H1 (cell line): ENCODE data around the gene SOX6. TPM values are rescaled to one million over a fixed set of nuclear protein-coding genes. Genes with fewer than 3 reads are reported as not detected.

Source experiments
- CTCF ChIA-PET: fragments of 300-600 bp; sonication (Branson Sonifier 250); formaldehyde crosslinking; loops from one replicate; lab custom pipeline; 2021; ENCODE audit not compliant: partially characterized antibody; lab: Charles Lee
- POLR2A ChIA-PET: fragments of 300-600 bp; sonication (Branson Sonifier 250); formaldehyde crosslinking; loops from one replicate; lab custom pipeline; 2021; ENCODE audit warnings: inconsistent platforms; ENCODE audit not compliant: partially characterized antibody; lab: Charles Lee
- DNase-seq, 2 experiments: peaks; one replicate each; pipeline versions ENCODE4 v3.0.0 to v3.0.0-alpha.2; 2010 to 2022; ENCODE audit warnings: low spot score in 2 of 2, low read depth in 1 of 2, mixed read lengths in 1 of 2
- FAIRE-seq: peaks from 2 replicates; lab custom pipeline; 2011; peaks lifted over from hg19 to GRCh38; lab: Jason Lieb, UNC
- H2AFZ ChIP-seq: 2 replicates; pipeline ENCODE4 v1.8.1; 2012; ENCODE audit warnings: low read length, inconsistent platforms
- H2AK5ac ChIP-seq: 2 replicates; pipeline ENCODE4 v1.6.1; 2013; ENCODE audit warnings: low read depth, low read length
- H2BK120ac ChIP-seq: replicated peaks from 2 replicates; pipeline ENCODE3; 2013; ENCODE audit warnings: low read depth, low read length, inconsistent platforms
- H2BK12ac ChIP-seq: 2 replicates; pipeline ENCODE4 v1.6.1; 2013; ENCODE audit warnings: low read depth, low read length
- H2BK15ac ChIP-seq: 2 replicates; pipeline ENCODE4 v1.6.1; 2013; ENCODE audit warnings: low read length
- H2BK20ac ChIP-seq: 2 replicates; pipeline ENCODE4 v1.6.1; 2013; ENCODE audit warnings: low read length
- H2BK5ac ChIP-seq: 2 replicates; pipeline ENCODE4 v1.6.1; 2013; ENCODE audit warnings: low read depth, low read length
- H3K14ac ChIP-seq: 2 replicates; pipeline ENCODE4 v1.6.1; 2013; ENCODE audit warnings: inconsistent platforms; ENCODE audit not compliant: insufficient read length
- H3K18ac ChIP-seq: 2 replicates; pipeline ENCODE4 v1.6.1; 2013; ENCODE audit warnings: low read length; ENCODE audit errors: extremely low read depth
- H3K23ac ChIP-seq: 2 replicates; pipeline ENCODE4 v1.6.1; 2013; ENCODE audit warnings: inconsistent platforms; ENCODE audit not compliant: insufficient read length
- H3K23me2 ChIP-seq: 2 replicates; pipeline ENCODE4 v1.6.1; 2013; ENCODE audit warnings: low read depth, low read length
- H3K27ac ChIP-seq: 2 replicates; pipeline ENCODE4 v1.6.1; 2011; ENCODE audit warnings: low read depth, low read length, inconsistent platforms
- H3K27me3 ChIP-seq, 4 experiments: replicated peaks in 1 of 4; 1 replicate in 1 of 4; 2 replicates in 3 of 4; pipeline versions ENCODE4 v1.6.1 to v1.8.1; 2011 to 2013; ENCODE audit warnings: low read length in 3 of 4, mild to moderate bottlenecking in 3 of 4, inconsistent platforms in 2 of 4, mixed read lengths in 2 of 4, moderate library complexity in 1 of 4; ENCODE audit not compliant: control insufficient read depth in 3 of 4, insufficient read depth in 3 of 4; ENCODE audit errors: extremely low read depth in 1 of 4
- H3K36me3 ChIP-seq, 4 experiments: 2 replicates each; pipeline versions ENCODE4 v1.6.1 to v1.8.1; 2011 to 2013; ENCODE audit warnings: mild to moderate bottlenecking in 4 of 4, low read length in 3 of 4, moderate library complexity in 2 of 4, control low read depth in 1 of 4, inconsistent platforms in 1 of 4; ENCODE audit not compliant: insufficient read depth in 4 of 4, control insufficient read depth in 2 of 4
- H3K4ac ChIP-seq: replicated peaks from 2 replicates; pipeline ENCODE3; 2013; ENCODE audit warnings: low read length, low read depth, mixed read lengths, inconsistent platforms; ENCODE audit not compliant: insufficient read length
- H3K4me1 ChIP-seq, 4 experiments: replicated peaks in 1 of 4; 1 replicate in 1 of 4; 2 replicates in 3 of 4; pipeline versions ENCODE4 v1.6.1 to v1.8.1; 2011 to 2013; ENCODE audit warnings: low read length in 3 of 4, inconsistent platforms in 2 of 4, mixed read lengths in 1 of 4; ENCODE audit not compliant: insufficient read depth in 4 of 4, control insufficient read depth in 3 of 4
- H3K4me2 ChIP-seq, 2 experiments: 2 replicates each; pipeline versions ENCODE4 v1.6.1 to v1.8.1; 2011 to 2013; ENCODE audit warnings: low read depth in 2 of 2, low read length in 2 of 2, control low read depth in 1 of 2, inconsistent platforms in 1 of 2, mild to moderate bottlenecking in 1 of 2; ENCODE audit not compliant: insufficient read depth in 1 of 2
- H3K4me3 ChIP-seq, 4 experiments: fragments of 200-600, 300-600 bp in 1 of 4; sonication (generic), shearing (Covaris generic), sonication (Bioruptor Twin) in 1 of 4; 2 replicates each; pipeline versions ENCODE4 v1.5.1 to v1.8.1; 2011 to 2016; ENCODE audit warnings: low read length in 4 of 4, low read depth in 3 of 4, control low read depth in 2 of 4, inconsistent platforms in 2 of 4, mild to moderate bottlenecking in 2 of 4, mixed read lengths in 1 of 4, moderate library complexity in 1 of 4; ENCODE audit not compliant: insufficient read depth in 2 of 4; ENCODE audit errors: extremely low read depth in 1 of 4
- H3K56ac ChIP-seq: replicated peaks from 2 replicates; pipeline ENCODE3; 2013; ENCODE audit warnings: low read depth, mild to moderate bottlenecking, mixed read lengths, low read length, inconsistent platforms; ENCODE audit not compliant: insufficient read length
- H3K79me1 ChIP-seq: 2 replicates; pipeline ENCODE4 v1.6.1; 2013; ENCODE audit warnings: low read depth, low read length, control low read depth
- H3K79me2 ChIP-seq, 2 experiments: 2 replicates each; pipeline versions ENCODE4 v1.6.1 to v1.8.1; 2012 to 2013; ENCODE audit warnings: low read length in 2 of 2, mild to moderate bottlenecking in 2 of 2, inconsistent platforms in 1 of 2; ENCODE audit not compliant: insufficient read depth in 2 of 2, control insufficient read depth in 1 of 2
- H3K9ac ChIP-seq, 4 experiments: replicated peaks in 1 of 4; 1 replicate in 1 of 4; 2 replicates in 3 of 4; pipeline versions ENCODE4 v1.6.1 to v1.8.1; 2011 to 2013; ENCODE audit warnings: low read depth in 3 of 4, low read length in 3 of 4, control low read depth in 2 of 4, mild to moderate bottlenecking in 2 of 4, moderate library complexity in 2 of 4, inconsistent platforms in 1 of 4; ENCODE audit errors: extremely low read depth in 1 of 4
- H3K9me3 ChIP-seq, 2 experiments: 2 replicates each; pipeline versions ENCODE4 v1.6.1 to v1.8.1; 2012 to 2013; ENCODE audit warnings: mild to moderate bottlenecking in 2 of 2, moderate library complexity in 2 of 2, control low read depth in 1 of 2, inconsistent platforms in 1 of 2, low read depth in 1 of 2, low read length in 1 of 2, mixed read lengths in 1 of 2; ENCODE audit not compliant: insufficient read depth in 2 of 2
- H4K20me1 ChIP-seq, 2 experiments: replicated peaks in 1 of 2; 2 replicates each; pipeline versions ENCODE3 to v1.8.1; 2011 to 2013; ENCODE audit warnings: inconsistent platforms in 2 of 2, low read length in 2 of 2, mild to moderate bottlenecking in 1 of 2; ENCODE audit not compliant: insufficient read depth in 2 of 2, control insufficient read depth in 1 of 2
- H4K5ac ChIP-seq: 2 replicates; pipeline ENCODE4 v1.6.1; 2013; ENCODE audit warnings: low read length, low read depth, mixed read lengths, inconsistent platforms; ENCODE audit not compliant: insufficient read length
- H4K8ac ChIP-seq: 2 replicates; pipeline ENCODE4 v1.8.0; 2013; ENCODE audit warnings: mild to moderate bottlenecking, moderate library complexity, low read length, inconsistent platforms; ENCODE audit not compliant: insufficient read depth; ENCODE audit errors: extremely low read depth
- H4K91ac ChIP-seq: replicated peaks from 2 replicates; pipeline ENCODE3; 2013; ENCODE audit warnings: low read length, mixed read lengths, inconsistent platforms; ENCODE audit not compliant: insufficient read length
- CBX8 ChIP-seq: fragments of 300-800, 300-1000 bp; sonication (generic); IDR thresholded peaks from 2 replicates; pipeline ENCODE4 v1.7.1; 2016; ENCODE audit warnings: low read depth, low read length, borderline replicate concordance
- GABPA ChIP-seq: IDR thresholded peaks from 2 replicates; pipeline ENCODE4 v1.6.1; 2011; ENCODE audit warnings: mild to moderate bottlenecking, low read length, moderate library complexity, borderline replicate concordance; ENCODE audit not compliant: insufficient read depth
- GTF2F1 ChIP-seq: IDR thresholded peaks from 2 replicates; pipeline ENCODE4 v1.6.1; 2012; ENCODE audit warnings: low read depth, low read length, improper control_type of control experiment, borderline replicate concordance
- KDM4A ChIP-seq: IDR thresholded peaks from one replicate; pipeline ENCODE4 v1.7.1; 2012; ENCODE audit warnings: low read depth, mild to moderate bottlenecking, moderate library complexity, low read length, inconsistent platforms; ENCODE audit not compliant: severe bottlenecking
- KDM5A ChIP-seq: fragments of 200-600 bp; IDR thresholded peaks from 2 replicates; pipeline ENCODE4 v1.7.1; 2012; ENCODE audit warnings: mild to moderate bottlenecking, low read length, inconsistent platforms, mixed read lengths
- NANOG ChIP-seq: IDR thresholded peaks from 2 replicates; pipeline ENCODE4 v1.6.1; 2011; ENCODE audit warnings: low read length, low read depth, mild to moderate bottlenecking, inconsistent platforms; ENCODE audit not compliant: insufficient read depth, poor library complexity, severe bottlenecking
- NRF1 ChIP-seq: IDR thresholded peaks from 2 replicates; pipeline ENCODE4 v1.6.1; 2011; ENCODE audit warnings: mild to moderate bottlenecking, low read depth, low read length, improper control_type of control experiment
- POLR2A ChIP-seq, 2 experiments: IDR thresholded peaks; 1 replicate in 1 of 2; 2 replicates in 1 of 2; pipeline ENCODE4 v1.6.1; 2011; ENCODE audit warnings: low read depth in 2 of 2, low read length in 2 of 2, mild to moderate bottlenecking in 2 of 2; ENCODE audit errors: control extremely low read depth in 1 of 2
- RXRA ChIP-seq: IDR thresholded peaks from 2 replicates; pipeline ENCODE4 v1.6.1; 2011; ENCODE audit warnings: low read depth, mild to moderate bottlenecking, low read length, moderate library complexity; ENCODE audit not compliant: insufficient read depth
- SP4 ChIP-seq: IDR thresholded peaks from 2 replicates; pipeline ENCODE4 v1.6.1; 2012; ENCODE audit warnings: low read length, inconsistent platforms
- SUZ12 ChIP-seq: fragments of 200-600 bp; sonication (generic); IDR thresholded peaks from 2 replicates; pipeline ENCODE4 v1.6.1; 2012; ENCODE audit warnings: mild to moderate bottlenecking, inconsistent platforms, low read length, moderate library complexity, mixed read lengths
- TEAD4 ChIP-seq: IDR thresholded peaks from 2 replicates; pipeline ENCODE4 v1.6.1; 2012; ENCODE audit warnings: low read depth, low read length, inconsistent platforms, mixed read lengths
- WGBS, 2 experiments: shearing (Covaris generic) in 1 of 2; methylation state at CpG; one replicate each; pipeline versions ENCODE4 v1.1.6 to v1.1.7; 2013 to 2015; ENCODE audit warnings: low lambda C conversion rate in 2 of 2, mixed read lengths in 2 of 2, inconsistent platforms in 1 of 2, low coverage in 1 of 2, missing lambda C conversion rate in 1 of 2; ENCODE audit not compliant: insufficient replicate concordance in 2 of 2, insufficient coverage in 1 of 2, insufficient read length in 1 of 2; ENCODE audit errors: extremely low coverage in 1 of 2, missing lambda C conversion rate in 1 of 2; 5-methylcytosine and 5-hydroxymethylcytosine counted together
- polyA plus RNA-seq, 7 experiments: library from polyadenylated mRNA; depleted of rRNA in 3 of 7; stranded (reverse) in 5 of 7; unstranded in 2 of 7; fragments of >200 nt in 5 of 7; fragments of 200-250 nt in 2 of 7; gene quantifications; 1 replicate in 5 of 7; 2 replicates in 1 of 7; 4 replicates in 1 of 7; pipeline versions ENCODE4 v1.2.1 to v1.2.3, GENCODE V29; 2011 to 2013; ENCODE audit warnings: missing spikeins in 2 of 7, mixed read lengths in 2 of 7
- total RNA-seq: library from RNA; stranded (reverse); fragmentation: NEBNext Ultra II Directional; extraction: Animal tissue kit (Norgen Biotek cat#: 25700); gene quantifications from 2 replicates; pipeline ENCODE4 v1.2.1, GENCODE V29; 2021

The SOX6 gene
- total and polyA plus RNA-seq, 2 of the 8 experiments (the other 6 are each of a cell fraction or from before 2014, with no cell fraction given): 0.09 TPM; not detected in 1

DNA sequence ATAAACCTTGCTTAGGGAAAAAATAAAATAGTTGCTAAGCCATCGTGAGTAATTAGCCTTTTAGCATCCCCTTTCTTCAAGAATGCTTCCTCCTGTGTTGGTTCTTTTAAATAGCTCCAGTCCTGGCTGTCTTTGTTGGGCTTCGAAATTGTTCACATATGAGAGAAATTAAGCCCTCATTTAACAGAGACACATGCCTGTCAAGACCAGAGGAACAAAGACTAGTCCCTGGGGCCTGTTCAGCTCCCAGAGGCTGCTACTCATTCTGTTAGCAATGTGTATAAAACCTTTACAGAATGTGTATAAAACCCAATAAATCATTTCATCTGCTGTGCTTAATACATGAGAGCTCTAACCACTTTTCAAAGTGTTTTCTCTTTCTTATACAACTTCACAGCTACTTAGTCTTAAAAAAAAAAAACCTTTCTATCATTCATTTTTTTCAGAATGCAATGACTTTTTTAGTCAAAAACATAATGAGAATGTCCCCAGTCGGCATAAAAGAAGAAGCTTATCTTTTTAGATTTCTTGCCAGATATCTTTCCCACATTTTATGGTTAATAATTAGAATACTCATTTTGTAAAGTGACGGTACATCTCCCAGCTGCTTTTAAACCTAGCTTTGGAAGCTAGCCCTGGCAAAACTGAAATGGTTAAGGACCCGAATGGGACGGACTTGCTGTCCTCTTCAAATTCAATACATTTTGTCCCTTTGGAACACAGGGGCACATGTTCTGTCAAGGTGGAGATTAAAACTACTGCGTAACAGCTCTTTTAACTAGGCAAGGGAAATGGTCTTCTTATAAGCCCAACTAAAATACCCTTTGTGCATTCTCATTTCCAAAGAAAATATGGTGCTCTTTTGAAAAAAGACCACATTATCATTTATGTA, 186.1 kb downstream of the SOX6 start:
- FAIRE-seq: no peak
- H2AK5ac ChIP-seq: no peak overlapping the region
- H3K79me2 ChIP-seq: no peaks in the 10 kb centered on the region
- H3K4me3 ChIP-seq: no peak overlapping the region; a peak in 1 of 8 replicates
- no peaks in the 10 kb centered on the region for H3K36me3 ChIP-seq
- H4K5ac ChIP-seq: no peak overlapping the region
- H2BK5ac ChIP-seq: no peak overlapping the region
- no peak overlapping the region for H3K4ac ChIP-seq
- no peaks in the 10 kb centered on the region for H4K20me1 ChIP-seq
- H3K79me1 ChIP-seq: no peaks in the 10 kb centered on the region
- H3K23me2 ChIP-seq: no peaks in the 10 kb centered on the region; the same call in 1 of the 2 replicates
- DNase-seq: no peak
- CTCF ChIA-PET: interaction anchor here (0.6 to 1.8 kb wide), 5 partner anchors 21 to 207 kb away, joined by 3 to 4 read pairs (median 3); no protein-coding TSS in a partner anchor
- H4K91ac ChIP-seq: no peak overlapping the region
- WGBS, 2 experiments: 77% methylated on average over 7 of the region's 7 CpGs; no CpG with 5 or more reads in 1 of the 2 experiments
- no peak overlapping the region for H2BK120ac ChIP-seq
- H3K14ac ChIP-seq: no peak overlapping the region
- H3K4me1 ChIP-seq: peaks cover 0 to 9% (median 3%) of the 10 kb centered on the region in 4 experiments; a peak in 3 of 7 replicates
- H3K27ac ChIP-seq: no peak overlapping the region
- no peak overlapping the region for H2AFZ ChIP-seq
- H2BK20ac ChIP-seq: no peak overlapping the region
- H3K9ac ChIP-seq: no peak overlapping the region
- H4K8ac ChIP-seq: no peak overlapping the region
- no peaks in the 10 kb centered on the region for H3K9me3 ChIP-seq
- H3K18ac ChIP-seq: no peak overlapping the region
- no peak overlapping the region for H3K23ac ChIP-seq
- H2BK15ac ChIP-seq: no peak overlapping the region
- no peak overlapping the region for H3K56ac ChIP-seq
- no peak overlapping the region for H3K4me2 ChIP-seq
- POLR2A ChIA-PET: interaction anchor here (0.8 kb wide), 1 partner anchor 12 kb away, joined by 3 read pairs; no protein-coding TSS in a partner anchor
- no peaks in the 10 kb centered on the region; a peak in 1 of 7 replicates for H3K27me3 ChIP-seq
- H2BK12ac ChIP-seq: no peak overlapping the region
- TF ChIP-seq SUZ12: no peak
- no peak for TF ChIP-seq GTF2F1
- TF ChIP-seq POLR2A (IDR thresholded peaks at IDR 0.05; ENCODE audit: control extremely low read depth in 1 of 2, low read depth in 2 of 2, low read length in 2 of 2): no peak
- TF ChIP-seq RXRA: no peak
- TF ChIP-seq TEAD4: no peak
- TF ChIP-seq KDM4A: no peak
- no peak for TF ChIP-seq GABPA
- no peak for TF ChIP-seq NANOG
- no peak for TF ChIP-seq KDM5A
- no peak for TF ChIP-seq SP4
- TF ChIP-seq NRF1: no peak
- no peak for TF ChIP-seq CBX8
